Vagina (tissue), 2 donors: ENCODE data around the gene MLYCD.

Experiments
- POLR2A ChIP-seq, 2 donors: fragments of 450-650 bp; IDR thresholded peaks; one replicate each; pipeline ENCODE4 v1.6.1; 2017; ENCODE audit warnings: antibody characterized with exemption in 2 of 2, mild to moderate bottlenecking in 2 of 2, moderate library complexity in 2 of 2
- TF ChIP-seq, protein P1 (sequence below), 3 experiments: fragments of 450-650 bp in 2 of 3; fragments of 200-600 bp in 1 of 3; sonication (generic) in 1 of 3; IDR thresholded peaks; one replicate each; pipeline ENCODE4 v1.5.1; 2017 to 2019; ENCODE audit warnings: antibody characterized with exemption in 3 of 3, mild to moderate bottlenecking in 2 of 3, moderate library complexity in 2 of 3

DNA sequence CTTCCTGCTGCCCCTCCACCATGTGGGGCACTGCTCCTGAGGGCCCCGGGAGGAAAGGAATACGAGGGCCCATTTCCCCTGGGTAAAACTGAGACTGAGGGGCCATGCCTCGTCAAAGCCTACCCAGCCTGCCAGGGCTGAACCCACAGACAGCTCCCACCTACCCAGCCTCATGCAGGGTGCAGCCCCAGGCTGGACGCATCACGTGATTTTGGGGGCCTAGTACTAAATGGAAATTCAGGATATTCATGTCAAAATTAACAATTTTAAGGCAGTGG lies 50.7 kb downstream of the MLYCD start:
- TF ChIP-seq, protein P1, sequence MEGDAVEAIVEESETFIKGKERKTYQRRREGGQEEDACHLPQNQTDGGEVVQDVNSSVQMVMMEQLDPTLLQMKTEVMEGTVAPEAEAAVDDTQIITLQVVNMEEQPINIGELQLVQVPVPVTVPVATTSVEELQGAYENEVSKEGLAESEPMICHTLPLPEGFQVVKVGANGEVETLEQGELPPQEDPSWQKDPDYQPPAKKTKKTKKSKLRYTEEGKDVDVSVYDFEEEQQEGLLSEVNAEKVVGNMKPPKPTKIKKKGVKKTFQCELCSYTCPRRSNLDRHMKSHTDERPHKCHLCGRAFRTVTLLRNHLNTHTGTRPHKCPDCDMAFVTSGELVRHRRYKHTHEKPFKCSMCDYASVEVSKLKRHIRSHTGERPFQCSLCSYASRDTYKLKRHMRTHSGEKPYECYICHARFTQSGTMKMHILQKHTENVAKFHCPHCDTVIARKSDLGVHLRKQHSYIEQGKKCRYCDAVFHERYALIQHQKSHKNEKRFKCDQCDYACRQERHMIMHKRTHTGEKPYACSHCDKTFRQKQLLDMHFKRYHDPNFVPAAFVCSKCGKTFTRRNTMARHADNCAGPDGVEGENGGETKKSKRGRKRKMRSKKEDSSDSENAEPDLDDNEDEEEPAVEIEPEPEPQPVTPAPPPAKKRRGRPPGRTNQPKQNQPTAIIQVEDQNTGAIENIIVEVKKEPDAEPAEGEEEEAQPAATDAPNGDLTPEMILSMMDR (IDR thresholded peaks at IDR 0.05): no peak
- no peak for TF ChIP-seq POLR2A (IDR thresholded peaks at IDR 0.05)
